Gastroesophageal sphincter (tissue), 4 donors: ENCODE results near the gene ABAT. TPM values are rescaled to one million over a fixed set of nuclear protein-coding genes. Genes with fewer than 3 reads are reported as not detected.

ENCODE experiments used
- ATAC-seq: fragments of 150-250 bp; one replicate; pipeline ENCODE4 v1.9.1; 2016; ENCODE audit warnings: mild to moderate bottlenecking, moderate library complexity
- H3K27ac ChIP-seq, 4 donors: fragments of 200-600 bp; sonication (generic) in 3 of 4; 1 replicate in 3 of 4; 2 replicates in 1 of 4; pipeline ENCODE4 v1.5.1; 2016 to 2019
- H3K27me3 ChIP-seq: fragments of 200-600 bp; sonication (generic); one replicate; pipeline ENCODE4 v1.5.1; 2019
- H3K36me3 ChIP-seq, 2 donors: fragments of 200-600 bp; sonication (generic); one replicate each; pipeline ENCODE4 v1.5.1; 2019; ENCODE audit warnings: control low read depth in 1 of 2
- H3K4me1 ChIP-seq, 3 donors: fragments of 200-600 bp; sonication (generic); 1 replicate in 2 of 3; 2 replicates in 1 of 3; pipeline ENCODE4 v1.5.1; 2016 to 2019; ENCODE audit warnings: control low read depth in 2 of 3
- H3K4me3 ChIP-seq, 2 donors: fragments of 200-600 bp; sonication (generic); one replicate each; pipeline ENCODE4 v1.5.1; 2019; ENCODE audit warnings: mild to moderate bottlenecking in 1 of 2, moderate library complexity in 1 of 2
- H3K9me3 ChIP-seq, 3 donors: fragments of 200-600 bp; sonication (generic); one replicate each; pipeline ENCODE4 v1.5.1; 2017 to 2019; ENCODE audit warnings: control low read depth in 2 of 3
- CTCF ChIP-seq, 4 experiments: fragments of 200-600 bp in 2 of 4; fragments of 450-650 bp in 2 of 4; sonication (generic) in 1 of 4; IDR thresholded peaks; one replicate each; pipeline ENCODE4 v1.5.1; 2017 to 2019; ENCODE audit warnings: antibody characterized with exemption in 4 of 4, mild to moderate bottlenecking in 2 of 4, moderate library complexity in 2 of 4
- EP300 ChIP-seq: sonication (generic); formaldehyde crosslinking; IDR thresholded peaks from one replicate; pipeline ENCODE4 v1.6.1; 2017; ENCODE audit warnings: antibody characterized with exemption, mild to moderate bottlenecking
- POLR2A ChIP-seq, 2 donors: fragments of 450-650 bp; IDR thresholded peaks; one replicate each; pipeline ENCODE4 v1.6.1; 2017; ENCODE audit warnings: antibody characterized with exemption in 2 of 2, mild to moderate bottlenecking in 2 of 2, moderate library complexity in 1 of 2
- POLR2AphosphoS5 ChIP-seq: sonication (generic); formaldehyde crosslinking; IDR thresholded peaks from one replicate; pipeline ENCODE4 v1.6.1; 2017; ENCODE audit warnings: antibody characterized with exemption
- WGBS, 2 donors: methylation state at CpG; one replicate each; pipeline ENCODE4 v1.1.5; 2018; ENCODE audit warnings: low coverage in 1 of 2; 5-methylcytosine and 5-hydroxymethylcytosine counted together
- total RNA-seq, 4 donors: library from RNA; depleted of rRNA; stranded (reverse); fragments of >200 nt; gene quantifications; one replicate each; pipeline ENCODE4 v1.1.0, GENCODE V29; 2016

Gene ABAT
- total RNA-seq, 4 donors from 2014 or later, result 5.3 to 15.6 (median 10.3) TPM

GRCh38 chr16:8730335-8730915 is 56.0 kb downstream of the ABAT start:
- Histone ChIP-seq H3K4me3 (no peak overlapping the region), H3K4me1 (no peaks in the 10 kb centered on the region), H3K36me3 (no peaks in the 10 kb centered on the region), H3K27me3 (no peaks in the 10 kb centered on the region), H3K9me3 (no peaks in the 10 kb centered on the region), H3K27ac (no peak overlapping the region)
- ATAC-seq, result no peak
- WGBS, 2 donors, result 76 to 81% methylated on average over 6 of the region's 8 CpGs
- no peak for TF ChIP-seq POLR2AphosphoS5
- no peak for TF ChIP-seq CTCF (IDR thresholded peaks at IDR 0.05)
- TF ChIP-seq POLR2A (IDR thresholded peaks at IDR 0.05), result no peak
- TF ChIP-seq EP300, result no peak

- H3K27ac ChIP-seq, result no peak overlapping the region
- no peak for ATAC-seq
- H3K4me1 ChIP-seq, result no peaks in the 10 kb centered on the region
- 75 to 94% methylated on average over 1 to 5 of the region's 5 CpGs for WGBS, 2 donors
- no peak for TF ChIP-seq POLR2A (IDR thresholded peaks at IDR 0.05)
- no peak for TF ChIP-seq EP300
- no peak for TF ChIP-seq CTCF (IDR thresholded peaks at IDR 0.05)
- no peak for TF ChIP-seq POLR2AphosphoS5
- no peaks in the 10 kb centered on the region for H3K27me3 ChIP-seq
- no peaks in the 10 kb centered on the region for H3K9me3 ChIP-seq
- no peak overlapping the region for H3K4me3 ChIP-seq
- H3K36me3 ChIP-seq, result peaks cover 0 to 14% of the 10 kb centered on the region in 2 donors
These were observed 59.6 kb downstream of the ABAT start for GRCh38 chr16:8733849-8734540.

GRCh38 chr16:8735574-8735973 is 61.2 kb downstream of the ABAT start:
- peaks cover 0 to 14% of the 10 kb centered on the region in 2 donors for H3K36me3 ChIP-seq
- ATAC-seq, result no peak
- H3K27ac ChIP-seq, result no peak overlapping the region
- H3K27me3 ChIP-seq, result no peaks in the 10 kb centered on the region
- WGBS, 2 donors, result no CpG with 5 or more reads among the region's 5 CpGs
- H3K9me3 ChIP-seq, result no peaks in the 10 kb centered on the region
- H3K4me1 ChIP-seq, result peaks cover 0 to 3% (median 0%) of the 10 kb centered on the region in 3 donors
- no peak overlapping the region for H3K4me3 ChIP-seq
- no peak for TF ChIP-seq POLR2A (IDR thresholded peaks at IDR 0.05)
- TF ChIP-seq CTCF (IDR thresholded peaks at IDR 0.05), result no peak
- no peak for TF ChIP-seq EP300
- TF ChIP-seq POLR2AphosphoS5, result no peak

- H3K27ac ChIP-seq, result no peak overlapping the region
- peaks cover 0 to 9% (median 0%) of the 10 kb centered on the region in 3 donors for H3K4me1 ChIP-seq
- H3K9me3 ChIP-seq, result no peaks in the 10 kb centered on the region
- no peak overlapping the region for H3K4me3 ChIP-seq
- 62 to 78% methylated on average over 3 to 4 of the region's 9 CpGs for WGBS, 2 donors
- ATAC-seq, result no peak
- H3K27me3 ChIP-seq, result no peaks in the 10 kb centered on the region
- H3K36me3 ChIP-seq, result peaks cover 0 to 14% of the 10 kb centered on the region in 2 donors
- no peak for TF ChIP-seq CTCF (IDR thresholded peaks at IDR 0.05)
- no peak for TF ChIP-seq POLR2A (IDR thresholded peaks at IDR 0.05)
- no peak for TF ChIP-seq EP300
- no peak for TF ChIP-seq POLR2AphosphoS5
These were observed 61.8 kb downstream of the ABAT start for GRCh38 chr16:8736123-8736668.

GRCh38 chr16:8739151-8739550 is 64.7 kb downstream of the ABAT start:
- Histone ChIP-seq H3K4me1 (peaks cover 0 to 23% (median 0%) of the 10 kb centered on the region in 3 donors), H3K9me3 (no peaks in the 10 kb centered on the region), H3K4me3 (no peak overlapping the region), H3K36me3 (peaks cover 0 to 14% of the 10 kb centered on the region in 2 donors), H3K27me3 (no peaks in the 10 kb centered on the region), H3K27ac (no peak overlapping the region)
- TF ChIP-seq CTCF (IDR thresholded peaks at IDR 0.05) (no peak), EP300 (no peak), POLR2A (IDR thresholded peaks at IDR 0.05) (no peak), POLR2AphosphoS5 (no peak)
- no peak for ATAC-seq
- 50 to 95% methylated on average over 2 to 5 of the region's 6 CpGs for WGBS, 2 donors
